HG03196 (cell line): ENCODE measurements around the gene CDHR2.
A peak's percentile ranks its signal among the peaks of the same experiment; 100 is the strongest.
"Not testable (repeated sequence)": the region's sequence is repeated elsewhere in the genome, so short reads cannot be mapped to it uniquely, and the experiment has no call there.

Experiments used
- ATAC-seq: cut with Tn5 transposase; IDR thresholded peaks from one replicate; pipeline ENCODE4 v1.9.1; 2021; ENCODE audit not compliant: unreplicated experiment

CDHR2 gene

GRCh38 chr5:176593273-176593869 is 44.2 kb downstream of the CDHR2 start:
- no peak for ATAC-seq

DNA sequence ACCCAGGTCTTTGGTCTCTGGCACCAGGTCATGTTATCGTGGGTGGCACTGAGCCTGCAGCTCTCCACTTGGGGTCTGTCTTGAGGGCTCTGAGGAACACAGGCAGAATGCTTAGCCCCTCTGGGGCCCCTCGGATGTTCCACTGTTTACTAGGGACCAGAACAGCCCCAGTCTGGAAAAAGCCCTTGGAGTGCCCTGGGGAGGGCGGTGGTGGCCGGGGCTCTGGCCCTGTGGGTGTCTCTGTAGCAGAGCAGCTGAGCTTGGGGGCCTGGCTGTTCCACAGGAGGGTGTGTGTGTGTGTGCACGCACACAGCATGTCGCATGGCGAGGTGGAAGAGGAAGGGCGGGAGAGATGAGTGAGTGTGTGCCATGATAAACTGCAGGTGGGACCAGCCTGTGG is 45.4 kb downstream of the CDHR2 start:
- ATAC-seq: no peak

DNA sequence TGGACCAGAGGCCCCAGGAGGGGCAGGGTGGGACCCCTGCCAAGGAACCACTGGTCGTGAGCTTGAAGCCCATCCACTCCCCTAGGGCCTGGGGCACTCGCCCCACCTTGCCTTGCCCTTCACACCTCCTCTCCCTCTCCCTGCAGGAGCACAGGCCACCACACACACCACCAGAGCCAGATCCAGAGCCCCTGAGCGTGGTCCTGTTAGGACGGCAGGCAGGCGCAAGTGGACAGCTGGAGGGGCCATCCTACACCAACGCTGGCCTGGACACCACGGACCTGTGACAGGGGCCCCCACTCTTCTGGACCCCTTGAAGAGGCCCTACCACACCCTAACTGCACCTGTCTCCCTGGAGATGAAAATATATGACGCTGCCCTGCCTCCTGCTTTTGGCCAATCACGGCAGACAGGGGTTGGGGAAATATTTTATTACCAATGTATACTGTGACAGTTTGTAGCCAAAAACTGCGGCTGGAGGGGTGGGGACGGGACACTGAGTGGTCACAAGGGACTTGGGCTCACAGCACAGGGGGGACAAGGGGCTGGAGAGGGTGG is 46.3 kb downstream of the CDHR2 start:
- ATAC-seq: no peak

GRCh38 chr5:176596069-176596644 is 47.0 kb downstream of the CDHR2 start:
- no peak for ATAC-seq

GRCh38 chr5:176596689-176597416 is 47.7 kb downstream of the CDHR2 start:
- ATAC-seq: peak; percentile 40

DNA sequence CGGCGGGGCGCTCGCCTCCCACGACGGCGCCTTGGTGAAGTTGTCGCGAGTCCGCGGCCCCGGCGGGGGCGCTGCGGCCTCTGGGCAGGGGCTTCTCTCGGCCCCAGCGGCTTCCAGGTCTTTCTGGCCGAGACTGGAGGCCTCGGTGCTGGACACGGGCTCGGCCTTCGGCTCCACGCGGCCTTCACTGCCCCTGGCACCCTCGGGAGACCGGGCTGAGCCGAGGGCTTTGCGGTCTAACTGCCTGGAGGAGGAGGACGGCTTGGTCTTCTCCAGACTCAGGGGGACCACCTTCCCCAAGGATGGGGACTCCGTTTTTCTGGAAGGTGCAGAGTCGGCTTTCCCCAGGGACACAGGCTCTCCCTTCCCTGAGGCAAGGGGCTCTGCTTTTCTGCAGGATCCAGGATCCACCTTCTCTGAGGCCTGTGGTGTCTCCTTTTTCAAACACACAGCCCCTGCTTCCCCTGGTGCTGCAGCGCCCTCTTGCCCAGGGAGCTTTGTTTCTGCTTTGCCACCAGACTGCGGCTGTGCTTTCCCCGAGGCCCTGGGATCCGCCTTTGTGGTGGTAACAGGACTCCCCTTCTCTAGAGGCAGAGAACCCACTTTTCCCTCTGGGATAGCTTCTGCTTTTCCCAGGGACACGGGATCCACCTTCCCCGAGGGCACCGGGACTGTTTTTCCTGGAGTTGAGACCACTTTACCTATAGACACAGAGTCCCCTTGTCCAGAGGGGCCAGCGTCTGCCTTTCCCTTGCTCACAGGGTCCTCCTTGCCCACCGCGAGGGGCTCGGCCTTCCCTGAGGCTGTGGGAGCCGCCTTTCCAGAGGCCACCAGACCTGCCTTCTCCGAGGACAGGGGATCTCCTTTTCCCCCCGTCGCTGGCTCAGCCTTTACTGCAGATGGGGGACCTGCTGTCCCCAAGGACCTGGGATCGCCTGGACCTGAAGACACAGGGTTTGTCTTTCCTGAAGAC is 48.6 kb downstream of the CDHR2 start:
- ATAC-seq: no peak

GRCh38 chr5:176599749-176600430 is 50.7 kb downstream of the CDHR2 start:
- ATAC-seq: not testable (repeated sequence)

DNA sequence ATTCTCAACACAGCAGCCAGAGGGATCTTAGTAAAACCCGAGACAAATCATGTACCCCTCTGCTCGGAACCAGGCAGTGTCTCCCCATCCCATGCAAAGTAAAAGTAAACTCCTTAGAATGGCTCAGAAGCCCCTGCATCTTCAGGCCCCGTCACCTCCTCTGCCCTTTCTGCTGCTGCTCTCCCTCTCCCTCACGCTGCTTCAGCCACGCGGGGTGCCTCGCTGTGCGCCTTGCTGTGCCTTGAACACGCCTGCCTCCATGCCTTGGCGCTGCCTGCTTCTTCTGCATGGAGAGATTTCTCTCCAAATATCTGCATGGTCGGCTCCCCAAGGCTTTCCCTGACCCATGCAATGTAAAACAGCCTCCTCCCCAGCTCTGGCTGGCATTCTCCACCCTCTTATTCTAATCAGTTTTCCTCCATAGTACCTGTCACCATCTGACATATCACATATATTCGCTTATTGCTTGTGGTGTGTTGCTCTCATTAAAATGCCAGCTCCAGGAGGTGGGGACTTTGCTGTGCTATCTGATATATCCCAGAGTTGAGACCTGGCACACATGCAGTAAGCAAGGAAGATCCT is 52.9 kb downstream of the CDHR2 start:
- no peak for ATAC-seq

DNA sequence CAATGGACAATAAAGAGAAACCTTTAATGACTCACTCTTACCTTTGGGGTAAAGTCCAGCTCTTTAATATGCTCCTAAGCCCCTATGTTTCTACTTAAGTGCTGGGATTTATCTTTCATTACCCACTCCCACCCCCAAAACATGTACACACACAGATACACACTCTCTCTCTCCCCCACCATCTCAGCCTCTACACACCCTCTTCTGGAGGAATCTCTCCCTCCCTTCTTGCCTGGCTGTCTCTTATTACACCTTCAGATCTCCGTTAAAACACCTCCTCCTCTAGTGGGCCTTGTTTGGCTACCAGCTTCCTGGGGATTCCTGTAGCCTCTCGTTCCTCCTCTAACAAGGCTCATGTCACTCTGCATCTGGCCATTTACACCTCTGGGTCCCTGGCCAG is 53.9 kb downstream of the CDHR2 start:
- no peak for ATAC-seq

DNA sequence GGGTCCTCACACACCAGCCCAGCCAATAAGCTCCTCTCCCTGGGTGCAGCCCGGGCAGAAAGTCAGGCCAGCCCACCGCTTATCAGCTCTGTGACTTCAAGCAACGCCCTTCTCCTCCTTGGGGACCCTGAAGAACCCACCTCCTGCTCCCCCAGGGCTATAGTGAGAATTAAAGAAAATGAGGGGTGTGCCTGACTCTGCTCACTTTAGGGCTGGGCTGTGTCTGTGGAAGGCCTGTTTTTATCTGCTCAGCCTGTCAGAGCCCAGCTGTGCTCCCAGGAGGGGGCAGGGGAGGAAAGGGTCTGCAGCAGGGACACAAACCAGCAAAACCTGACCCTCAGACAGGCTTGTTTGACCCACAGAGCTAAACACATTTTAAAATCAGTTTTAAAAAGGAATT is 56.9 kb downstream of the CDHR2 start:
- ATAC-seq: no peak

GRCh38 chr5:176606875-176607274 is 57.7 kb downstream of the CDHR2 start:
- ATAC-seq: no peak

- no peak for ATAC-seq
Measured at GRCh38 chr5:176608142-176608705, 59.1 kb downstream of the CDHR2 start.

DNA sequence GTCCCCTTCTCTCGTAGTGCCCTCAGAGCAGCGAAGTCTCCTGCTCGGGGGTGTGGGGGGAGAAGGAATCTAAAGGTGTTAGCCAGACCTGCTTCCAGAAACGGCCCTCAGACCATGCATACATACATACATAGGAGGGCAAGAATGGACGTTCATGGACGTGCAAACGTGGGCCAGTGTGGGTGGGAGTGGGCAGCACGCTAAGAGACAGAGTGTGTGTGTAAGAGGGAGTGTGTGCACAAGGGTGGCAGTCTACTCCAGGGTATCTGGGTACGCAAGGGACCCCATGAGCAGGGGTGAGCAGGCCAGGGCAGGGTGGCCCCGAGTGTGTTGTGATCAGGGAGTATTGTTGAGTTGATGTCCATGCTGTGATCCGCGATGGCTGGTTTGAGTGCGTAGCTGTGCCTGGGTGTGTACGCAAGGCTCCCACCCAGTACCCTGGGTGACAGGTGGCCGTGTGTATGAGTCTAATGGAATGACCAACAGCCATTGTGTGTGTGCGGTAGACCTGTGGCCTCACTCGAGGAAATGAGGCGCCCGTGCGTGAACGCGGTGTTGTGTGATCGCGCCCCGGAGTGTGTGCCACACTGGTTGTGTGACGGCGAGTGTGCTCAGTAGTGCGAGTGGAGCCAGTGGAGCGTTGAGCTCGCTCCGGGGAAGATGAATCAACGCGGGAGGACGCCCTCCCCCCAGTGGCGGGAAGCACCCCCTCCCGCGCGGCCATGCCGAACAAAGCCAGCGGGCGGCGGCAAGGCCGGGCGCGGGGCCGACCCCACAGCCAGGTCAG is 60.0 kb downstream of the CDHR2 start:
- ATAC-seq: peak; percentile 23

- peak; percentile 67 for ATAC-seq
Measured at GRCh38 chr5:176609724-176610434, 60.7 kb downstream of the CDHR2 start, which contains the start of gene GPRIN1. TSS of gene GPRIN1 (minus strand) at chr5:176610156. CDS start at chr5:176599834, 10,322 bp downstream.

- ATAC-seq: no peak
Measured at GRCh38 chr5:176610435-176610773, 61.3 kb downstream of the CDHR2 start.

DNA sequence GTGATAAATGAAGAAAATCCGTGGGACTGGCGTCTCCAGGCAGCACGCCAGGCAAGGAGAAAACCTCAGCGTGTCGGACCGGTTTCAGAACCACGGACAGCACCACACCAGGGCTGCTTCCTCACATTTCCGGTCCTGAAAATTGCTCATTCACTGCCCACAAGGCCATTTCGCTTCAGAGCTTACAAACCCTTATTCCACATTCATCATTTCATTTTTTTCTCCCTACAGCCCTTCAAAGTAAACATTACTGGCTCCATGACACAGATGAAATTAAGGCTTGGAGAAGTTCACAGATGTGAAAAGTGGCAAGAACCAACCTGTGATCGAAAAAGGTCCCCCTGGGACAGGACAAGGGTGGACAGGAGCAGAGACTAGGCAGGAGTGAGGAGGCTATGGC is 62.3 kb downstream of the CDHR2 start:
- no peak for ATAC-seq

DNA sequence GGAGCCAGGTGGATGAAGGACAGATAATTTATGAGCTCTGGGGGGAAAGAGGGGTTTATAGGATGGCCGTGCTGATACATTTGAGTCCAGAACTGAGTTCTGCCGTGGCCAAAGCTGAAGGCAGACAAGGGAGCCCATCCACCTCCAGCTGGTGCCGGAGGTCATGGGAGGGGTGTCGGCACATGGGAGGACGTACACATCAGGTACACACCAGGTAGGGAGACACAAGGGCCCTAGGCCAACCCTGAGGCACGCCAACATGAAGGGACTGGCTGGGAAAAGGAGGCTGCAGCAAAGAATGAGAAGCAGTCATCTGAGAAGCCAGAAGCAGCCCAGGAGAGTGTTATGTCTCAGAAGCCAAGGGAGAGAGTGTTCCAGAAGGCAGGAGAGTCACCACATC is 62.9 kb downstream of the CDHR2 start:
- no peak for ATAC-seq

DNA sequence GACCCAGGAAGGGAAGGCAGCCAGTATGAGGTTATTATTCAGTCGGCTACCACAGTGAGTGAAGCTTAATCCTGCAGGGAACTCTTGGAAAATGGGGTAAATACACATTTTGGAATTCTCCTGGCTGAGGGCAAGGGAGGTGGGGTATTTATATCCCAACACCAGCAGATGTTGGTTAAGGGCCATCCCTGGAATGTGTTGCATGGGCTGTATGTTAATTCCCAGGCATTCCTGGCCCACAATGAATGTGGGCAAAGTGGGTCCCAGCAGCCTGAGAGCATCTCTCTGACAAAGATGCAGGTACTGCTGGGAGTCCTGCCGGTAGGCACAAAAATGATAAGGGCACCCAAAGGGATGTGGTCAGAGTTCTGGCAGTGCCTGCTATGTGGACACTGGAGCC is 63.7 kb downstream of the CDHR2 start:
- no peak for ATAC-seq
